ENCODE measurements around the gene NOX3. TPM values are rescaled to one million over a fixed set of nuclear protein-coding genes. Genes with fewer than 3 reads are reported as not detected.

NOX3 gene
- total and polyA plus RNA-seq, 2 donors (not counting 3 experiments of a cell fraction or from before 2014, with no cell fraction given), result not detected

- dilution Hi-C loops (cut with MboI; ENCODE audit: extremely low pct_ligation_motif_present, low sequenced_read_pairs) (no loop called here), intact Hi-C loops (cut with micrococcal nuclease) (no loop called here)
- FAIRE-seq (no peak), DNase-seq (ENCODE audit: low read depth, low spot score) (no peak)
- TF ChIP-seq, protein P1, sequence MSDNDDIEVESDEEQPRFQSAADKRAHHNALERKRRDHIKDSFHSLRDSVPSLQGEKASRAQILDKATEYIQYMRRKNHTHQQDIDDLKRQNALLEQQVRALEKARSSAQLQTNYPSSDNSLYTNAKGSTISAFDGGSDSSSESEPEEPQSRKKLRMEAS (IDR thresholded peaks at IDR 0.05; ENCODE audit: insufficient read depth, insufficient read length), result no peak
- TF ChIP-seq EZH2 (IDR thresholded peaks at IDR 0.05; ENCODE audit: borderline replicate concordance, low read depth, low read length, severe bottlenecking) (no peak), MYC (IDR thresholded peaks at IDR 0.05; ENCODE audit: low read depth, low read length) (no peak), POLR2AphosphoS5 (IDR thresholded peaks at IDR 0.05; ENCODE audit: insufficient read depth, low read depth, low read length) (no peak), GATA2 (IDR thresholded peaks at IDR 0.05; ENCODE audit: insufficient read depth, insufficient read length, low read depth, low read length) (no peak), FOS (IDR thresholded peaks at IDR 0.05; ENCODE audit: borderline replicate concordance, insufficient read depth, low read length) (no peak), CTCF (IDR thresholded peaks at IDR 0.05; ENCODE audit: extremely low read depth in 1 of 2, insufficient read depth in 1 of 2, low read depth in 1 of 2, low read length in 2 of 2) (no peak), POLR2A (IDR thresholded peaks at IDR 0.05; ENCODE audit: low read depth, low read length) (no peak), JUN (IDR thresholded peaks at IDR 0.05; ENCODE audit: borderline replicate concordance, insufficient read depth, insufficient read length, low read depth) (no peak)
- Histone ChIP-seq H3K4me2 (ENCODE audit: insufficient read depth, low read length) (no peak overlapping the region), H2AFZ (ENCODE audit: low read depth, low read length) (no peak overlapping the region), H3K9me3 (replicated peaks; ENCODE audit: control insufficient read depth, insufficient read depth, low read length) (no peaks in the 10 kb centered on the region), H3K4me3 (replicated peaks in 1 of 3; ENCODE audit: insufficient read depth in 1 of 3, low read depth in 1 of 3, low read length in 3 of 3) (no peak overlapping the region), H3K27ac (ENCODE audit: insufficient read depth, low read depth, low read length) (no peak overlapping the region), H3K27me3 (ENCODE audit: control insufficient read depth in 2 of 2, insufficient read depth in 2 of 2, low read length in 2 of 2) (no peaks in the 10 kb centered on the region), H3K79me2 (ENCODE audit: control insufficient read depth, insufficient read depth, low read length) (no peaks in the 10 kb centered on the region), H3K9me1 (replicated peaks; ENCODE audit: control insufficient read depth, extremely low read depth, insufficient read depth, low read length) (no peaks in the 10 kb centered on the region), H3K9ac (replicated peaks; ENCODE audit: extremely low read depth, insufficient read depth, low read length) (no peak overlapping the region), H4K20me1 (replicated peaks; ENCODE audit: control insufficient read depth, extremely low read depth, insufficient read depth, low read length) (no peaks in the 10 kb centered on the region), H3K4me1 (ENCODE audit: control insufficient read depth, extremely low read depth, insufficient read depth, low read length) (no peaks in the 10 kb centered on the region), H3K36me3 (ENCODE audit: control insufficient read depth in 2 of 2, extremely low read depth in 1 of 2, insufficient read depth in 2 of 2, low read length in 2 of 2) (no peaks in the 10 kb centered on the region)
- ChIA-PET POLR2A (no interaction called here), CTCF (no interaction called here)
- BruUV-seq (replicated peaks), result no TSS peak
These were observed 67.0 kb downstream of the NOX3 start for GRCh38 chr6:155388591-155388990.

Data from endothelial cell of umbilical vein (primary cell).